GM18507 (cell line): Measurements from ENCODE around the gene OLR1.

Source experiments
- DNase-seq: peaks from one replicate; pipeline ENCODE4 v3.0.0; 2011; ENCODE audit warnings: low read depth; ENCODE audit not compliant: insufficient read length; ENCODE audit errors: extremely low spot score
- FAIRE-seq: peaks from 2 replicates; lab custom pipeline; 2011; peaks lifted over from hg19 to GRCh38; lab: Jason Lieb, UNC

OLR1 gene

DNA sequence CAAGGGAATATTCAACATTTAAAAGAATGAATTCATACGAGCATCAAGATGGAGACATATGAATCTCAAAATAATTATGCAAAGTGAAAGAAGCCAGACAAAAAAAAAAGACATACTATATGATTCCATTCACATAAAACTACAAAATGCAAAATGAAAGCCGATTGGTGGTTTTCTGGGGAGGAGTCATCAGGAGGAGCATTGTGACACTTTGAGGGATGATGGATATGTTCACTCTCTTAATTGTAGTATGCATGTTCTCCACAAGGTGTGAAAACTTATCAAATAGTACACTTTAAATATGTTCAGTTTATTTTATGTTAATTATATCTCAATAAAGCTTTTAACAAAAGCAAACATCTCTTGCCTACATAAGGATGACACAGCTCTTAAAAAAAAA is 13.5 kb downstream of the OLR1 start:
- no peak for FAIRE-seq
- DNase-seq, result no peak

DNA sequence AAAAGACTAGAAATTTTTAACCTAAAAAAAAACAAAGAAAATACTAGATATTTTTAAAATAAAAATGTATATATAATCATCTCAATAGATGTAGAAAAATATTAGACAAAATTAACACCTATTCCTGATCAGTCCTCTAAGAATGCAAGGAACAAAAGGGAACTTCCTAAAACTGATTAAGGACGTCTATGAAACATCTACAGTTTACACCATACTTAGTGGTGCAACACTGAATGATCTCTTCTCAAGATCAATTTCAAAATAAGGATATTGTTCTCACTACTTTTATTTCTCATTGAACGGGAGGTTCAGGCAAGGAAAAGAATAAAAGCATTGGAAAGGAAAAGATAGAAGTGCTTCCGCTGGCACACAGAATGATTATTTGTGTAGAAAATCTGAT is 16.0 kb downstream of the OLR1 start:
- FAIRE-seq (no peak), DNase-seq (no peak)

DNA sequence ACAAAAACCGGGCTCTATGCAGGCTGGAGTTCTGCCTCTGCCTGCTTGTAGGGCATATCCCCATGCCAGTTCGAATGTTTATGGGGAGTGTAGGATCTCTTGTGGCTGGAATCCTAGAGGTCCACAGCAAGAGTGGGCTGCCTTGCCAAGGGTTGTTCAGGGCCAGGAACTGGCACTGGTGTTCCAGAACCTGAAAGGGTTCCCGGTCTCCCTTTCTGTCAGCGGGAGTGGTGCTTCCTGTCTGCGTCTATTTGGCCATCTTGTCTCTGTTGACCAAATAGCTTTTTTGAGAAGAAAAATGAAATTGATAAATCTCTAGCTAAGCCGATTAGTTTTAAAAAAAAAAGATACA is 17.8 kb downstream of the OLR1 start:
- no peak for FAIRE-seq
- no peak for DNase-seq

DNA sequence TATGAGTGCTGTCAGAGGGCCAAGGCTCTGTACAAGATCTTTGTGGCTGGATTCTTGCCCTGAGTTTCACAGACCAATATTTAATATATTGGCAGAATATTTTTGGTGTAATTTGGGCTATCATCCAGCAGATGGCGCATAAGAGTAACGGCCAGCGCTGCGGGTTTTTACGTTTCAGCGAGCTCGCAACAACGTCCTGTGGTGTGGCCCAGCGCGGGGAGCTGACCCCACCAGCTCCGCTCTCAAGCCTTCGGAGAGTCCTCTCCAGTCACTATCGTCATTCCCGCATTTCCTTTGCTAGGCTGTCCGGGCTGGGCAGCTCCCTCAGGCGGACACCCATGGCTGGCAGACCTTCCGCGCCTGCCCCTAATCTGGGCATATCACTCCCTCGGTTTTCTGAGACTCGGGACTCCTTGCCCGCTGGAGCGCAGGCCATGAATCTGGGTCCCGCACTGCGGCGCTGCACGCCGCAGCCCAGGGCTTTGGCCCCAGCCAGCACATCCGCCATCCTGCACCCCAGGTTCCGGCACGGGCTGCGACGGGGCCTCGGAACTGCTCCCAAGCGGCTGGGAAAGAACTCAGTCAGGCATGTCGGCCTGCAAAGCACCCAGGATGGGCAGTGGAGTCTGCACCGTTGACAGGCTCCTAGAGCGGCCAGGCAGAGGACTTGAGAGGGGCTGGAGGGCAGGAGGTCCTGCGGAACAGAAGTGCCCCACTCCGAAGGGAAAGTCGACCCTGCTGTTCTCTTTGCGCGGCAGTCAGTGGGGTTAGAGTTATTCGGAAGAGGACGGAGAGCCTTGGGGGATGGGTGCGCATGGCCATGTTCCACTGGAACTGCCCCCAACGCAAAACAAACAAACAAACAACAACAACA is 18.4 kb downstream of the OLR1 start:
- FAIRE-seq (peak; percentile 83), DNase-seq (no peak)

DNA sequence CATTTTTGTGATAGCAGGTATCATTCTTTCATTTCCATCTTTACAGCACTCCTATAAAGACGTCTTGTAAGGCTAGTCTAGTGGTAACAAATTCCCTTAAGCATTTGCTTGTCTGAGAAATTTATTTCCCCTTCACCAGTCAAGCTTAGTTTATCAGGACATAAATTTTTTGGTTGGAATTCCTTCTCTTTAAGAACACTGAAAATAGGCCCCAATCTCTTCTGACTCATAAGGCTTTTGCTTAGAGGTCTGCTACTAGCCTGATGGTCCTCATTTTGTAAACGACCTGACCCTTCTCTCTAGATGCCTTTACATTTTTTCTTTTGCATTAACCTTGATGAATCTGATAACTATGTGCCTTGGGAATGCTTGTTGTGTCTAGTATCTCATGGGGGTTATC is 20.3 kb downstream of the OLR1 start:
- no peak for DNase-seq

DNA sequence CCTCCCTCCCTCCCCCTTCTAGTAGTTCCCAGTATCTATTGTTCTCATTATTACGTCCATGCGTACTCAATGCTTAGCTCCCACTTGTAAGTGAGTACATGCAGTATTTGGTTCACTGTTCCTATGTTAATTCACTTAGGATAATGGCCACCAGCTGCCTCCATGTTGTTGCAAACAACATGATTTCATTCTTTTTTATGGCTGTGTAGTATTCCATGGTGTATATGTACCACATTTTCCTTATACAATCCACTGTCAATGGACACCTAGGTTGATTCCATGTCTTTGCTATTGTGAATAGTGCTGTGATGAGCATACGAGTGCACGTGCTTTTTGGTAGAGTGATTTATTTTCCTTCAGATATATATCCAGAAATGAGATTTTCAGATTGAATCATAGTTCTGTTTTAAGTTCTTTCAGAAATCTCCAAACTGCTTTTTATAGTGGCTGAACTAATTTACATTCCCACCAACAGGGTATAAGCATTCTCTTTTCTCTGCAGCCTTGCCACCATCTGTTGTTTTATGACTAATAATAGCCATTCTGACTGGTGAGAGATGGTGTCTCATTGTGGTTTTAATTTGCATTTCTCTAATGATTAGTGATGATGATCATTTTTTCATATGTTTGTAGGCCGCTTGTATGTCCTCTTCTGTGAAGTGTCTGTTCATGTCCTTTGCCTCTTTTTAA is 24.1 kb downstream of the OLR1 start:
- DNase-seq, result no peak
- FAIRE-seq, result peak; percentile 52

More for the DNA sequence above, 20.3 kb downstream of the OLR1 start:
- FAIRE-seq, result no peak

DNA sequence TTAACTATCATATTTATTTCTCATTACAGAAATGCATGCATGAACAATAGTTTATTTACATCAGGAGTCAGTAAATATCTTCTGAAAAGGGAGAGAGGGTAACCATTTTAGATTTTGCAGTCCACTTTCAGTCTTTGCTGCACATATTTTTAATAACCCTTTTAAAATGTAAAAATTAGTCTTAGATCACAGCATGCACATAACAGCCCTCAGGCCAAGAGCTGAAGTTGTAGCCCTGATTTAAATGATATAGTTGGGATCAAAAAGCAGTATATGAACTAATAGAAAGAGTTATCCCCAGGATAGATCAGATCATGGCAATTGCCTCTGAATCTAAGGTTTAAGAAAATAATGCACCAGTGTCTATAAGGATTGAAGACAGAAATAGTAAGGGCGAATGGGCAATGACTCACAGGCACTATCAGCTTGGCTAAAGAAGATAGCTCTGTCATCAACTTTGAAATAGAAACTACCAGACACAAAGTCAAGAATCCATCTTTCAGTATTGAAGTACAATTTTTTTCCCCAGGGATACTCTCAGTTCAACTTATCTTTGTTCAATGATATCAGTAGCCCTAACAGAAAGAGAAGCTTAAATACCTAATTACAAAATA is 28.8 kb downstream of the OLR1 start:
- DNase-seq, result no peak
- no peak for FAIRE-seq

DNA sequence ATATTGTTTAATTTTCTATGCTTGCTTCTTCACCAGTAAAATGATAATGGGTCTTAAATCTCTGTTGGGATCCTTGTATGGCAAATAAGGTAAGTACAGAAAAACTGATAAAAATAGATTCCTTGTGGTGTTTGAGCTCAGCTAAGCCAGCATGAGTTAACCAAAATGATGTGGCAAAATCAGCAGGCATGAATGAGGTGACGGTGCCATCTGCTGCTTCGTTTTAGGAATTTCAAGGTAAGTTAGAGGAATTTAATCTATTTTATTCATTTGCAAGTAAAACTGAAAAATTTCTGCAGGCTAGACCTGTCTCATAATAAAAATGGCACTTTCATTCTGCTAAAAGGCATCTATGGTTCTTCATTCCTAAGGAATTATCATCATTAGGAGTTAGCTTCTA is 31.9 kb downstream of the OLR1 start:
- DNase-seq (no peak), FAIRE-seq (peak; percentile 77)

DNA sequence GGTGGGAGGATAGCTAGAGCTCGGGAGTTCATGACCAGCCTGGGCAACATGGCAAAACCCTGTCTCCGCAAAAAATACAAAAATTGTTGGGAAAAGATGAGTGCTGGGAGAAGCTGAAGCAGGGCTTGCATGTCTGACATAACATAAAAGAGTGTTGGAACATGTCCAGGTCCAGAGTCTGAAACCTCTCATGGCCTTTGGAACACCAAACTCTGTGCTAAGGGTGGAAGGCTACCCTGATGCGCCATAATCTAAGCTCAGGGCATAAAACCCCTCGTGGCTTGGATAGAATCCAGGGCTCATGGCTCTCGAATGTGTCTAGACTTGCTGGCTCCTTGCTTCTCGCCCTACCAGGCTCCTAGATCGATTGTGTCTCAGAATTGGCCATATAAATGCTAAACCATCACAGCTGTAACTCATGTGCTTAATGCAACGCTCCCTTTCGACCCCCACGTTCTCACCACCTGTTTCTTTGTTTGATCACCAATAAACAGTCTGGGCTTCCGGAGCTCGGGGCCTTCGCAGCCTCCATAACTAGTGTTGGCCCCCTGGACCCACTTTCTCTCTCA is 35.2 kb downstream of the OLR1 start:
- FAIRE-seq (no peak), DNase-seq (no peak)

DNA sequence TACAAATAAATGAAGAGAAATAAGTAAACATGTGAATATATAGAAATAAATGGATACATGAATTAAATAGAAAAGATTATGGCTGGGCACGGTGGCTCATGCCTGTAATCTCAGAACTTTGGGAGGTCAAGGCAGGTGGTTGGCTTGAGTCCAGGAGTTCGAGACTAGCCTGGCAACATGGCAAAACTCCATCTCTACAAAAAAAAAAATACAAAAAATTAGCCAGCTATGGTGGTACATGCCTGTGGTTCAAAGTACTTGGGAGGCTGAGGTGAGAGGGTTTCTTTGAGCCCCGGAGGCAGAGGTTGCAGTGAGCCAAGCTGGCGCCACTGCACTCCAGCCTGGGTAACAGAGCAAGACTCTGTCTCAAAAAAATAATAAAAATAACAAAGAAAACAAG is 36.8 kb downstream of the OLR1 start:
- FAIRE-seq (no peak), DNase-seq (no peak)

DNA sequence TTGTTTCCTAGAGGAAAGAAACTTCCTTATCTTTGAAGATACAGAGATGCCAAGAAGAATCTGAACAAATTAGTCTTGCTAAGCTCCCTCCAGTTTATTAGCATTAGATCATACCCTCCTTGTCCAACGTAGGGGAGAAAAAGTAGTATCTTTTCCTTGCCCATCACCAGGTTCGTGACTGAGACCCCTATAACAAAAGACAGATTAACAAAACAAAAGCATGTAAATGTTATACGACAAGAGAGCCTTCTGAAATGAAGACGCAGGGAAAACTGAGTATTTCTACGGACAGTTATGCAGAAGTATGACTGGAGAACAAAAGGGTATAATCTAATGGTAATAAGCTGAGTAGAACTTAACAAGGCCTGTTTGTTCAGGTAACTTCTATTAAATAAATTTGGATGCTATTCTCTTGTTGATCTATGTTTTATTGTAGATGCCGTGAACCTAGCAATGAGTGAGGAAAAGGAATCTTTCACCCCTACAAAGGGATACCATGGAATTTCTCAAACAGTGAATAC is 39.0 kb downstream of the OLR1 start:
- FAIRE-seq, result no peak

DNA sequence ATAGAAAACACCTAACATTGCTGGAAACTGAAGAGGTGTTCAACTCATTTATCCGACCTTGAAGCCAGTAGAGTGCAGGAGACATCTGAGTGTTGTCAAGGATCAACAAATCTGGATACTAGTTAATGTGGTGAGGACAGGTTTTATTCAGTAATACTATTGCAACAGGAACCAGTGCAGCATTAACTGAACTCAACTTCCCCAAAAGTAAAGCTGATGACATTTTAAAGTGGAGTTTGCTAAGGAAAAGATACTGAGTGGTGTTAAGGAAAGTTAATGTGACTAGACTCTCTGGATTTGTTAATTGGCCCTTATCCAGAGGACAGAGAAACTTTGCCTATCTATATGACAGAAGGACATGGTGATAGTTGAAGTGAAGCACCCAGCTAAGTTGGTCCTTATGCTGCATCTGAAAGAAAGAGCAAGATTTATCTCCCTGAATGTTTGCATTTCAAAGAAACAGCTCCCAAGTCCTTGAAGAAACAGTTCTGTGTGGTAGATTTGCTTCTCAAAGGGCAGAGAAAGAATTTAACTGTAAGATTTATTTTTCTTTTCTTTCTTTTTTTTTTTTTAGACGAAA is 40.7 kb downstream of the OLR1 start:
- DNase-seq, result no peak
- FAIRE-seq, result no peak

More for the DNA sequence above, 39.0 kb downstream of the OLR1 start:
- no peak for DNase-seq

DNA sequence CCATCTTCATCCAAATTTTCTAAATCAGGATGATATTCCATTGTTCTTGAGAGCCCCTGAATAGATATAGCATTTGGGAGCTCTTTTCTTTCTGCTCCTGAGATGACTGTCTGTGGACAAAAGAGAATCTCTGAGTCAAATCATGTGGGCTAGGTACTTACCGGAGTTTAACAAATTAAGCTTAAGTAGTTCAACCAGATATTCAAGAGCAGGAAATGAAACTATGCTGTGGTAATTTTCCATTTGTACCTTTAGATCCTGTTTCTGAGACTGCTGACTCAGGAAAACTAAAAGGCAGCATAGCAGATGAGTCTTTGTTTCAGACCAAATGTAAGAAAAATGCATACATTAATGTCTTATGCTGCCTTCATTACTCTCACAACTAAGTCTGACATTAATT is 41.9 kb downstream of the OLR1 start, which contains the start of gene CLEC7A:
TSS of gene CLEC7A (minus strand) at position 158 of the 400 bp plus-strand sequence. CDS start at position 41, 117 bp downstream.
- DNase-seq, result no peak
- peak; percentile 72 for FAIRE-seq

DNA sequence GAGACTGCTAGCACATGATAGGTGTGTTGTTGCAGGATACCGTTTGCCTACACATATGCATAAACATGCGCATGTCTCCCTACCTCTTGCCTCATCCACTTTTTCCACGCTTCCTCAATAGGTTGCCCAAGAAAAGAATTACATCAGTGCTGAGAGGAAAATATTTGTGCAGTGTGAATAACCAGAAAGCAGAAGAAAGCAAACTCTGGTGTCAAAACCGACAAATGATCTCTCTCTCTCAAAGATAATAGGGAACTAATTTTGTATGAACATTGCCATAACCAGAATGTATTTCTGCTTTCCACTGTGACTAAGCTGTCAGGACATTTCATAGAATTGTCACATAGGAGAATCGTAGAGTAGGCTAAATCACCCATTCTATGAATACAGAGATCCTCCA is 43.2 kb downstream of the OLR1 start:
- peak; percentile 29 for FAIRE-seq
- no peak for DNase-seq

DNA sequence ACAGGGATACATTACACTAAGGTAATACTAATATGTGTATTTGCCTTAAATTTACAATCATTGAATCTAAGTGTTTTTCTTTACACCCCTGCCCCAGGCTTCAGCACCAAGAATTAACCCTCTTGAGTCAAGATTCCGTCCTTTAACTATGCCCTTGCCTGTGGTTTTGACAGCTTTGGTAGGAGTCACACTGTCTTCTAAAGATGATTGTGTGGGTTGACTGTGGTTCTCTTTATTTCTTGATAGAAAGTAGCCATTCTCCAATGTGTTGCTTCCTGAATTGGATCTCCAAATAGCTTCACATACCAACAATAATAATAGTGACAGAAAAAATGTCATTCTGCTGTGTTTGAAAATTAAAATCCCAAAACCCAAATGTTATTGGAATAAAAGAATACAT is 45.5 kb downstream of the OLR1 start:
- FAIRE-seq, result no peak
- DNase-seq, result no peak

DNA sequence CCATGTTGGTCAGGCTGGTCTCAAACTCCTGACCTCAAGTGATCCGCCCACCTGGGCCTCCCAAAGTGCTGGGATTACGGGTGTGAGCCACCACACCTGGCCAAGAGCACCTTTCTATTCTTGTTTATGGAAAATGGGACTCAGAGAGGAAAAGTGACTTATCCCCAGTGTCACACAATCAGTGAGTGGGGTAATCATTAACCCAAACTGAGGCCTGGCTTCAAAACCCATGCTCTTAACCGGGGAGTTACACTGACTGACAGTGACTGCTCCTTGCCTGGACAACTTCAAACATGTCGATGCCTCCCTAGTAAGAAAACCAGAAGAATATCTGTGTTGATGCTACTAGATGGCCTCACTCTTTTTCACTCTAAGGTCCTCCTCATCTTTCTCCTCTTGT is 49.2 kb downstream of the OLR1 start:
- DNase-seq, result no peak
- no peak for FAIRE-seq

DNA sequence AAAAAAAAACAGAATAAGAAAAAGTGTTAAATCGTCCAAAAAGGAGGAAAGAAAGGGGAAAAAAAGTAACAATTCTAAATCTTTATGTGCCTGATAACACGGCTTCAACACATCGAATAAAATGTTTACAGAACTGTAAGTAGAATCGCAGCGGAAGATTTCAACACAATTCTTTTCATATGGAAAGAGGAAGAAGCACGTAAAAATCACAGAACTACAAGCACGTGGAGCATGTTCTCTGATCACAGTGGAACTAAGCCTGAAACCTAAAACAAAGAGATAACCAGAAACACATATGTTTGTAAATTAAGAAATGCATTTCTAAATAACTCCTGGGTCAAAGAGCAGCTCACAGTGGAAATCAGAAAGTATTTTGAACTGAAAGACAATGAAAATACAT is 50.7 kb downstream of the OLR1 start:
- DNase-seq (no peak), FAIRE-seq (no peak)

DNA sequence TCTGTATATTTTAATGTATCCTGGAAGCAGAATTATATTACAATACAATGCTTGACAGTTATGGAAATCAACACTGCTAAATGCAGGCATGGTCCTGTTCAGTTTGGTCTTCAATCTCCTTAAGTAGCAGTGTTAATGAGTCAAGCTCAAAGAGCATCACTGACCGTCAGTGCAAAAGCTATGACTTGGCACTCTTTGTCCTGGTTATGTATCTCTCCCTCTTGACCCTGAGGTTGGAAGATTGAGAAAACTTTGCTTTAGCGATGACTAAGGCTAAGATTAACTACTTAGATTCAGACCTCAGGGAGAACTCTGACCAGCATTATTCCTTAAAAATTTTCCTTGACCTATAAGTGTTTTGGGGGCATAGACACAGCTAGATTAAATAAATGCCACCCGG is 52.9 kb downstream of the OLR1 start:
- DNase-seq (no peak), FAIRE-seq (no peak)

DNA sequence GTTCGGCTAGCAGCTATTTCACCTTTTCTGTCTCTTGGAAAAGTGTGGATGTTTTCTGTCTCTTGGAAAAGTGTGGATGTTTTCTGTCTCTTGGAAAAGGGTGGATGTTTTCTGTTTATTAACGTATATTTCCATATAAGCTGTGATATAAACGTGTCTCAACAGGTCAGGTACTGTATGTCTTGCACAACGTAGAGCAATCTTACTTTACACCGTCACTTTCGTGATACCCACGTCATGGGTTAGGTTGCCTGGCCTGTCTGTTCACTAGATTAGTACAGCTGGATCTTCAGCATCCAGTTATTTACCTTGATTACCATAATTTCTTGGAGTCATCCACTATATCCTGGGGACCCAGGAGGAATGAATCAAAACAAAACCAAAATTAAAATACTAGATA is 56.0 kb downstream of the OLR1 start:
- DNase-seq, result no peak
- FAIRE-seq, result no peak

DNA sequence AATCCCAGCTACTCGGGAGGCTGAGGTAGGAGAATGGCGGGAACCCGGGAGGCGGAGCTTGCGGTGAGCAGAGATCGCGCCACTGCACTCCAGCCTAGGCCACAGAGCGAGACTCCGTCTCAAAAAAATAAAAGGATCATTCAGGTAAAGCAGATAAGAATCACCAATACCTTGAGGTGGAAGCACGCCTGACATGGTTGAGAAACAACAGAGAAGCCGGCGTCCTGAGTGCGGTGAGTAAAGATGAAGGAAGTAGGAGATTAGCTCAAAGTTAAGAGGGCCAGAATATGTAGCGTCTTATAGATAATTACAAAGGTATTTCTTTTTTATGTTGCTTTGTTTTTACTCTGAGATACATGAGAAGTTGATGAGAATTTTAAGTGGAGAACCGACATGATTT is 56.6 kb downstream of the OLR1 start:
- DNase-seq (no peak), FAIRE-seq (no peak)
